H1 (cell line): Measurements from ENCODE around the gene SMC2. TPM values are rescaled to one million over a fixed set of nuclear protein-coding genes. Genes with fewer than 3 reads are reported as not detected.

Source experiments
- EZH2 ChIP-seq: fragments of 200-600 bp; sonication (generic); IDR thresholded peaks from 2 replicates; pipeline ENCODE4 v1.7.1; 2012; ENCODE audit warnings: low read depth, mild to moderate bottlenecking, moderate library complexity, low read length, inconsistent platforms; ENCODE audit not compliant: severe bottlenecking
- RXRA ChIP-seq: IDR thresholded peaks from 2 replicates; pipeline ENCODE4 v1.6.1; 2011; ENCODE audit warnings: low read depth, mild to moderate bottlenecking, low read length, moderate library complexity; ENCODE audit not compliant: insufficient read depth
- TAF7 ChIP-seq: optimal IDR thresholded peaks from 2 replicates; pipeline ENCODE3; 2011; ENCODE audit warnings: low read depth, mild to moderate bottlenecking, inconsistent platforms, low read length, moderate library complexity, borderline replicate concordance
- polyA plus RNA-seq, 7 experiments: library from polyadenylated mRNA; depleted of rRNA in 3 of 7; stranded (reverse) in 5 of 7; unstranded in 2 of 7; fragments of >200 nt in 5 of 7; fragments of 200-250 nt in 2 of 7; gene quantifications; 1 replicate in 5 of 7; 2 replicates in 1 of 7; 4 replicates in 1 of 7; pipeline versions ENCODE4 v1.2.1 to v1.2.3, GENCODE V29; 2011 to 2013; ENCODE audit warnings: missing spikeins in 2 of 7, mixed read lengths in 2 of 7
- total RNA-seq: library from RNA; stranded (reverse); fragmentation: NEBNext Ultra II Directional; extraction: Animal tissue kit (Norgen Biotek cat#: 25700); gene quantifications from 2 replicates; pipeline ENCODE4 v1.2.1, GENCODE V29; 2021

The SMC2 gene
- total and polyA plus RNA-seq, 2 of the 8 experiments (the other 6 are each of a cell fraction or from before 2014, with no cell fraction given) = 7.5 to 39.8 TPM

DNA sequence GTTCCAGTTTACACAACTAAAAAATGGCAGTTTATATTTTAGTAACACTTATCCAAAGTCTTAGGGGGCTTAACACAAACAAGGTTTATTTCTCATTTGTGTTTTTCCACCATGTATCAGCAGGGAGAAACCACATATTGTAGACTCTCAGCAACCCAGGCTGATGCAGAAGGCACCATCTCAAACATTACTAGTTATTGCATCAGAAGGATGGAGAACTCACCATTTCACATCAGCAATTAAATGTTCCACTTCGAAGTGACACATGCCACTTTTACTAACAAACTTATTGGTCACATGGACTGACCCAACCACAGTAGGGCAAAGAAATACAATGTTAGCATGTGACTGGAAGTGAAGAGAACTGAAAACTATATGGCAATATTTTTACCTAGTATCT, 22.5 kb upstream of the SMC2 start (continued):
- TF ChIP-seq RXRA (no peak), EZH2 (no peak), TAF7 (no peak)
